ENCODE measurements around the gene OR2L13.

- TF ChIP-seq GATA2 (IDR thresholded peaks at IDR 0.05; ENCODE audit: low read depth, low read length) (no peak), GATA3 (IDR thresholded peaks at IDR 0.05; ENCODE audit: low read depth, low read length) (no peak)
Observed at GRCh38 chr1:248055261-248055660, 39.7 kb upstream of the OR2L13 start.

Measured in SH-SY5Y (cell line).